ENCODE measurements around the gene SCAND1.
A peak's percentile ranks its signal among the peaks of the same experiment; 100 is the strongest.
"Not testable (repeated sequence)": the region's sequence is repeated elsewhere in the genome, so short reads cannot be mapped to it uniquely, and the experiment has no call there.

Gene SCAND1

GRCh38 chr20:35959291-35959690 is 5.0 kb upstream of the SCAND1 start:
- DNase-seq (ENCODE audit: low spot score), result not testable (repeated sequence)

GRCh38 chr20:35956616-35957015 is 2.3 kb upstream of the SCAND1 start:
- no peak for DNase-seq (ENCODE audit: low spot score)

GRCh38 chr20:35954907-35955251 is 577 bp upstream of the SCAND1 start:
- DNase-seq (ENCODE audit: low spot score), result no peak

GRCh38 chr20:35953387-35954199 is 709 bp downstream of the SCAND1 start:
- no peak for DNase-seq (ENCODE audit: low spot score)

GRCh38 chr20:35952480-35953386 is 1.6 kb downstream of the SCAND1 start:
- DNase-seq (ENCODE audit: low spot score), result no peak

- DNase-seq (ENCODE audit: low spot score), result not testable (repeated sequence)
Observed at GRCh38 chr20:35952080-35952479, 2.2 kb downstream of the SCAND1 start.

- DNase-seq (ENCODE audit: low spot score), result no peak
Observed at GRCh38 chr20:35950093-35950492, 4.2 kb downstream of the SCAND1 start.

- no peak for DNase-seq (ENCODE audit: low spot score)
Observed at GRCh38 chr20:35947907-35948306, 6.4 kb downstream of the SCAND1 start.

GRCh38 chr20:35947489-35947888 is 6.8 kb downstream of the SCAND1 start:
- DNase-seq (ENCODE audit: low spot score), result no peak

GRCh38 chr20:35942243-35942642 is 12.1 kb downstream of the SCAND1 start:
- DNase-seq (ENCODE audit: low spot score), result no peak

GRCh38 chr20:35941620-35942019 is 12.7 kb downstream of the SCAND1 start:
- no peak for DNase-seq (ENCODE audit: low spot score)

GRCh38 chr20:35939264-35939663 is 15.0 kb downstream of the SCAND1 start:
- no peak for DNase-seq (ENCODE audit: low spot score)

GRCh38 chr20:35934050-35934449 is 20.3 kb downstream of the SCAND1 start:
- DNase-seq (ENCODE audit: low spot score), result no peak

- DNase-seq (ENCODE audit: low spot score), result no peak
Observed at GRCh38 chr20:35929301-35929700, 25.0 kb downstream of the SCAND1 start.

GRCh38 chr20:35920523-35920922 is 33.8 kb downstream of the SCAND1 start:
- DNase-seq (ENCODE audit: low spot score), result no peak

GRCh38 chr20:35918021-35918420 is 36.3 kb downstream of the SCAND1 start:
- no peak for DNase-seq (ENCODE audit: low spot score)

- no peak for DNase-seq (ENCODE audit: low spot score)
Observed at GRCh38 chr20:35917077-35917476, 37.2 kb downstream of the SCAND1 start.

- DNase-seq (ENCODE audit: low spot score), result peak; percentile 6
Observed at GRCh38 chr20:35912881-35913280, 41.4 kb downstream of the SCAND1 start.

- no peak for DNase-seq (ENCODE audit: low spot score)
Observed at GRCh38 chr20:35910254-35910653, 44.0 kb downstream of the SCAND1 start.

- DNase-seq (ENCODE audit: low spot score), result no peak
Observed at GRCh38 chr20:35909796-35910195, 44.5 kb downstream of the SCAND1 start.

- DNase-seq (ENCODE audit: low spot score), result no peak
Observed at GRCh38 chr20:35909176-35909575, 45.1 kb downstream of the SCAND1 start.

GRCh38 chr20:35908007-35908406 is 46.3 kb downstream of the SCAND1 start:
- no peak for DNase-seq (ENCODE audit: low spot score)

- no peak for DNase-seq (ENCODE audit: low spot score)
Observed at GRCh38 chr20:35907017-35907701, 47.1 kb downstream of the SCAND1 start.
